Uterus (tissue), 2 donors: Measurements from ENCODE around the gene SLC9A1.

Experiments used
- CTCF ChIP-seq, 4 experiments: fragments of 200-600 bp in 2 of 4; fragments of 450-650 bp in 2 of 4; sonication (generic) in 2 of 4; IDR thresholded peaks; one replicate each; pipeline ENCODE4 v1.5.1; 2016 to 2019; ENCODE audit warnings: antibody characterized with exemption in 4 of 4, mild to moderate bottlenecking in 2 of 4, moderate library complexity in 1 of 4
- POLR2A ChIP-seq, 2 donors: fragments of 450-650 bp; IDR thresholded peaks; one replicate each; pipeline ENCODE4 v1.6.1; 2016; ENCODE audit warnings: antibody characterized with exemption in 2 of 2, mild to moderate bottlenecking in 1 of 2, moderate library complexity in 1 of 2

GRCh38 chr1:27122652-27123051 is 32.3 kb downstream of the SLC9A1 start:
- TF ChIP-seq CTCF (IDR thresholded peaks at IDR 0.05) (no peak), POLR2A (IDR thresholded peaks at IDR 0.05) (no peak)
